ENCODE data around the gene MECR. TPM values are rescaled to one million over a fixed set of nuclear protein-coding genes. Genes with fewer than 3 reads are reported as not detected.

The MECR gene
- total RNA-seq, 4 donors from 2014 or later: 7.4 to 23.4 (median 20.7) TPM

GRCh38 chr1:29267321-29268070 is 36.8 kb upstream of the MECR start:
- Histone ChIP-seq H3K27ac (no peak overlapping the region), H3K9me3 (no peaks in the 10 kb centered on the region), H3K36me3 (no peaks in the 10 kb centered on the region), H3K4me1 (peaks cover 0 to 8% of the 10 kb centered on the region in 2 donors), H3K27me3 (no peaks in the 10 kb centered on the region), H3K4me3 (no peak overlapping the region)
- no peak for DNase-seq
- intact Hi-C loops (cut with DNase I; ENCODE audit: low total_unique reads): no loop called here
- TF ChIP-seq CTCF (IDR thresholded peaks at IDR 0.05) (no peak), POLR2A (IDR thresholded peaks at IDR 0.05) (no peak)

- no peak for DNase-seq
- no peak overlapping the region for H3K4me3 ChIP-seq
- intact Hi-C loops (cut with DNase I; ENCODE audit: low total_unique reads): no loop called here
- H3K27ac ChIP-seq: no peak overlapping the region
- H3K36me3 ChIP-seq: no peaks in the 10 kb centered on the region
- peaks cover 0 to 7% of the 10 kb centered on the region in 2 donors for H3K4me1 ChIP-seq
- H3K9me3 ChIP-seq: no peaks in the 10 kb centered on the region
- no peaks in the 10 kb centered on the region for H3K27me3 ChIP-seq
- TF ChIP-seq POLR2A (IDR thresholded peaks at IDR 0.05) (no peak), CTCF (IDR thresholded peaks at IDR 0.05) (no peak)
Observed at GRCh38 chr1:29266912-29267311, 36.2 kb upstream of the MECR start.

GRCh38 chr1:29264773-29265389 is 34.1 kb upstream of the MECR start:
- no peaks in the 10 kb centered on the region for H3K27me3 ChIP-seq
- no peak overlapping the region for H3K4me3 ChIP-seq
- H3K4me1 ChIP-seq: no peaks in the 10 kb centered on the region
- H3K27ac ChIP-seq: no peak overlapping the region
- intact Hi-C loops (cut with DNase I; ENCODE audit: low total_unique reads): no loop called here
- no peak for DNase-seq
- no peak for TF ChIP-seq POLR2A (IDR thresholded peaks at IDR 0.05)
- no peak for TF ChIP-seq CTCF (IDR thresholded peaks at IDR 0.05)
- no peaks in the 10 kb centered on the region for H3K36me3 ChIP-seq
- no peaks in the 10 kb centered on the region for H3K9me3 ChIP-seq

DNA sequence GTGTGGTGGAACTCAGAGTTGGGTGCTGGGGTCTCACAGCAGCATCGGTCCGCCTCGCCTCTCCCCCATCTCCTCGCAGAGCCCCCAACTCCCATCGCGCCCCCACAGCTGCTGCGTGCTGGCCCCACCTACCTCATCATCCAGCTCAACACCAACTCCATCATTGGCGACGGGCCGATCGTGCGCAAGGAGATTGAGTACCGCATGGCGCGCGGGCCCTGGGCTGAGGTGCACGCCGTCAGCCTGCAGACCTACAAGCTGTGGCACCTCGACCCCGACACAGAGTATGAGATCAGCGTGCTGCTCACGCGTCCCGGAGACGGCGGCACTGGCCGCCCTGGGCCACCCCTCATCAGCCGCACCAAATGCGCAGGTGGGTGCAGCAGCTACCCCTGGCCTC is 29.8 kb upstream of the MECR start:
- no peak for DNase-seq
- no peak for TF ChIP-seq CTCF (IDR thresholded peaks at IDR 0.05)
- TF ChIP-seq POLR2A (IDR thresholded peaks at IDR 0.05): no peak
- H3K27ac ChIP-seq: no peak overlapping the region
- intact Hi-C loops (cut with DNase I; ENCODE audit: low total_unique reads): no loop called here
- no peak overlapping the region for H3K4me3 ChIP-seq
- H3K9me3 ChIP-seq: no peaks in the 10 kb centered on the region
- no peaks in the 10 kb centered on the region for H3K36me3 ChIP-seq
- H3K4me1 ChIP-seq: peaks cover 0 to 6% of the 10 kb centered on the region in 2 donors
- no peaks in the 10 kb centered on the region for H3K27me3 ChIP-seq

DNA sequence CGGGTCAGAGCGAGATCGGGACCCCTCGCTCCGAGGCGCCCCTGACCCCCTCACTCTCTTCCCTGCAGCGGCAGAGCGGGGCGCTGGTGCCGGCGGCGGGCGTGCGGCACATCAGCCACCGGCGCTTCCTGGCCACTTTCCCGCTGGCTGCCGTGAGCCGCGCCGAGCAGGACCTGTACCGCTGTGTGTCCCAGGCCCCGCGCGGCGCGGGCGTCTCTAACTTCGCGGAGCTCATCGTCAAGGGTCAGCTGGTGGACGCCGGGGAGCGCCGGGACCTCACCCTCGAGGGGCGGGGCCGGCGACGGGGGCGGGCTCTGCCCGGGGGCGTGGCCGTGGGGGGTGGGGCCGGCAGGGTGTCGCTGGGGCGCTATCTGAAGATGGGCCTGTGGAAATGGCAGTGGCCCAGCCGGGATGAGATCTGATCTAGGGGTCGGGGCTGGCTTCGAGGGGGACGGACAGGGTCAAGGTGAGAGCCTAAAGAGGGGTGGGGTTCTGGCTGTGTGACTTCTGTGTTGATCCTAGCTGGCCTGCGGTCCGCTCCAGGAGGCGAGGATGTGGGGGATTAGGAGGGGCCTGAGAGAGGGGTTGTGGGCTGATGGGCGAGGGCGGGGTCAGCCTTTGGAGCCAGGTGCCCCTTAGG is 29.2 kb upstream of the MECR start:
- H3K4me3 ChIP-seq: peak overlapping the region; percentile 23 to 39
- H3K4me1 ChIP-seq: peaks cover 0 to 6% of the 10 kb centered on the region in 2 donors
- H3K27me3 ChIP-seq: no peaks in the 10 kb centered on the region
- intact Hi-C loops (cut with DNase I; ENCODE audit: low total_unique reads): no loop called here
- DNase-seq: peak; percentile 43 to 46
- TF ChIP-seq POLR2A (IDR thresholded peaks at IDR 0.05): no peak
- no peak for TF ChIP-seq CTCF (IDR thresholded peaks at IDR 0.05)
- peak overlapping the region in 1 of 2 donors; percentile 9 for H3K27ac ChIP-seq
- no peaks in the 10 kb centered on the region for H3K9me3 ChIP-seq
- H3K36me3 ChIP-seq: no peaks in the 10 kb centered on the region

All from uterus (tissue), 4 donors.